HG03354 (cell line): ENCODE measurements around the gene CORO2A.
"Not testable (repeated sequence)": the region's sequence is repeated elsewhere in the genome, so short reads cannot be mapped to it uniquely, and the experiment has no call there.

Source experiments
- ATAC-seq: cut with Tn5 transposase; IDR thresholded peaks from one replicate; pipeline ENCODE4 v1.9.1; 2021; ENCODE audit warnings: mild to moderate bottlenecking; ENCODE audit not compliant: unreplicated experiment, poor library complexity, severe bottlenecking

CORO2A gene

GRCh38 chr9:98150164-98150563 lies 42.3 kb downstream of the CORO2A start:
- no peak for ATAC-seq

- ATAC-seq: no peak
These were observed 43.0 kb downstream of the CORO2A start for GRCh38 chr9:98149422-98149821.

- ATAC-seq: no peak
These were observed 44.0 kb downstream of the CORO2A start for GRCh38 chr9:98148486-98148885.

- no peak for ATAC-seq
These were observed 44.9 kb downstream of the CORO2A start for GRCh38 chr9:98147582-98147981.

- ATAC-seq: no peak
These were observed 46.1 kb downstream of the CORO2A start for GRCh38 chr9:98146101-98146991.

GRCh38 chr9:98144631-98145030 lies 47.8 kb downstream of the CORO2A start:
- ATAC-seq: no peak

GRCh38 chr9:98144076-98144475 lies 48.4 kb downstream of the CORO2A start:
- no peak for ATAC-seq

GRCh38 chr9:98142925-98143481 lies 49.4 kb downstream of the CORO2A start:
- ATAC-seq: no peak

GRCh38 chr9:98142182-98142907 lies 50.1 kb downstream of the CORO2A start:
- ATAC-seq: no peak

GRCh38 chr9:98140503-98140902 lies 51.9 kb downstream of the CORO2A start:
- ATAC-seq: no peak

GRCh38 chr9:98136489-98136888 lies 55.9 kb downstream of the CORO2A start:
- no peak for ATAC-seq

- no peak for ATAC-seq
These were observed 56.5 kb downstream of the CORO2A start for GRCh38 chr9:98135938-98136337.

- no peak for ATAC-seq
These were observed 56.9 kb downstream of the CORO2A start for GRCh38 chr9:98135558-98135934.

- no peak for ATAC-seq
These were observed 57.5 kb downstream of the CORO2A start for GRCh38 chr9:98134702-98135557.

GRCh38 chr9:98132806-98133631 lies 59.4 kb downstream of the CORO2A start:
- no peak for ATAC-seq

- ATAC-seq: no peak
These were observed 60.3 kb downstream of the CORO2A start for GRCh38 chr9:98132158-98132557.

- no peak for ATAC-seq
These were observed 61.7 kb downstream of the CORO2A start for GRCh38 chr9:98130576-98131228.

GRCh38 chr9:98130060-98130459 lies 62.4 kb downstream of the CORO2A start:
- not testable (repeated sequence) for ATAC-seq
